MM.1S (cell line): Measurements from ENCODE around the gene ULK4.

Source experiments
- DNase-seq: peaks from one replicate; pipeline ENCODE4 v3.0.0-alpha.2; 2015
- H2AFZ ChIP-seq: fragments of 300-600 bp; sonication (generic); 2 replicates; pipeline ENCODE4 v1.6.0; 2016; ENCODE audit warnings: antibody characterized with exemption, low read length
- H3F3A ChIP-seq: fragments of 300-600 bp; sonication (generic); 2 replicates; pipeline ENCODE4 v1.6.1; 2016; ENCODE audit warnings: mild to moderate bottlenecking, antibody characterized with exemption, low read length, moderate library complexity, mixed read lengths; ENCODE audit not compliant: insufficient read depth
- H3K27ac ChIP-seq: fragments of 300-600 bp; sonication (generic); 2 replicates; pipeline ENCODE4 v1.5.1; 2016; ENCODE audit warnings: mild to moderate bottlenecking, low read length
- H3K27me3 ChIP-seq: fragments of 300-600 bp; sonication (generic); replicated peaks from 2 replicates; pipeline ENCODE4 v1.6.0; 2016; ENCODE audit warnings: low read length; ENCODE audit not compliant: insufficient read depth
- H3K36me3 ChIP-seq: fragments of 300-600 bp; sonication (generic); replicated peaks from 2 replicates; pipeline ENCODE4 v1.6.1; 2016; ENCODE audit warnings: mild to moderate bottlenecking, low read length, mixed read lengths; ENCODE audit not compliant: insufficient read depth
- H3K4me1 ChIP-seq: fragments of 300-600 bp; sonication (generic); 2 replicates; pipeline ENCODE4 v1.6.1; 2016; ENCODE audit warnings: low read length, mixed read lengths
- H3K4me2 ChIP-seq: fragments of 300-600 bp; sonication (generic); 2 replicates; pipeline ENCODE4 v1.6.0; 2016; ENCODE audit warnings: low read depth, low read length
- H3K4me3 ChIP-seq: fragments of 300-600 bp; sonication (generic); 2 replicates; pipeline ENCODE4 v1.5.1; 2016; ENCODE audit warnings: low read length, mixed read lengths
- H3K79me2 ChIP-seq: fragments of 300-600 bp; sonication (generic); 2 replicates; pipeline ENCODE4 v1.6.1; 2016; ENCODE audit warnings: mixed run types, low read length, mixed read lengths
- H3K9ac ChIP-seq: fragments of 300-600 bp; sonication (generic); 2 replicates; pipeline ENCODE4 v1.6.1; 2016; ENCODE audit warnings: low read length, mixed read lengths
- H3K9me2 ChIP-seq: fragments of 300-600 bp; sonication (generic); replicated peaks from 2 replicates; pipeline ENCODE4 v1.6.1; 2016; ENCODE audit warnings: mild to moderate bottlenecking, low read length, mixed read lengths; ENCODE audit not compliant: insufficient read depth
- H3K9me3 ChIP-seq: fragments of 300-600 bp; sonication (generic); replicated peaks from 2 replicates; pipeline ENCODE4 v1.6.1; 2016; ENCODE audit warnings: mild to moderate bottlenecking, low read length, mixed read lengths; ENCODE audit not compliant: insufficient read depth
- H4K20me1 ChIP-seq: fragments of 300-600 bp; sonication (generic); 2 replicates; pipeline ENCODE4 v1.6.1; 2016; ENCODE audit warnings: mild to moderate bottlenecking, low read length, moderate library complexity, mixed read lengths; ENCODE audit not compliant: insufficient read depth
- CTCF ChIP-seq: fragments of 300-600 bp; sonication (generic); IDR thresholded peaks from 2 replicates; pipeline ENCODE4 v1.5.1; 2016; ENCODE audit warnings: antibody characterized with exemption, low read length, mixed read lengths
- EZH2 ChIP-seq: fragments of 300-600 bp; sonication (generic); optimal IDR thresholded peaks from 2 replicates; pipeline ENCODE3; 2017; ENCODE audit warnings: low read depth, mild to moderate bottlenecking, antibody characterized with exemption, low read length, mixed read lengths
- EZH2phosphoT487 ChIP-seq: fragments of 300-600 bp; sonication (generic); IDR thresholded peaks from 2 replicates; pipeline ENCODE4 v1.6.1; 2018; ENCODE audit warnings: antibody characterized with exemption, low read length

ULK4 gene

GRCh38 chr3:41573591-41573990, 388.3 kb downstream of the ULK4 start:
- Histone ChIP-seq H3K36me3 (no peaks in the 10 kb centered on the region), H2AFZ (no peak overlapping the region)

GRCh38 chr3:41572092-41572491, 389.8 kb downstream of the ULK4 start:
- no peaks in the 10 kb centered on the region for H3K4me1 ChIP-seq
- no peak overlapping the region for H3K4me2 ChIP-seq
- no peaks in the 10 kb centered on the region for H4K20me1 ChIP-seq
- H3K9me3 ChIP-seq, result no peaks in the 10 kb centered on the region
- no peaks in the 10 kb centered on the region for H3K9me2 ChIP-seq
- no peak overlapping the region for H2AFZ ChIP-seq
- H3K27me3 ChIP-seq, result no peaks in the 10 kb centered on the region
- TF ChIP-seq CTCF (no peak), EZH2 (no peak), EZH2phosphoT487 (no peak)
- no peak overlapping the region for H3K9ac ChIP-seq
- H3K79me2 ChIP-seq, result no peaks in the 10 kb centered on the region
- H3K36me3 ChIP-seq, result no peaks in the 10 kb centered on the region
- no peak overlapping the region for H3K4me3 ChIP-seq
- no peak for DNase-seq
- no peaks in the 10 kb centered on the region for H3F3A ChIP-seq
- H3K27ac ChIP-seq, result no peak overlapping the region

More at GRCh38 chr3:41573591-41573990, 388.3 kb downstream of the ULK4 start:
- Histone ChIP-seq H3K27me3 (no peaks in the 10 kb centered on the region), H3K4me2 (no peak overlapping the region), H3K9me3 (no peaks in the 10 kb centered on the region), H3K27ac (no peak overlapping the region), H3K4me1 (no peaks in the 10 kb centered on the region), H3K9me2 (no peaks in the 10 kb centered on the region), H3K79me2 (no peaks in the 10 kb centered on the region), H3K9ac (no peak overlapping the region), H4K20me1 (no peaks in the 10 kb centered on the region), H3F3A (no peaks in the 10 kb centered on the region), H3K4me3 (no peak overlapping the region)
- no peak for DNase-seq
- TF ChIP-seq EZH2phosphoT487 (no peak), CTCF (no peak), EZH2 (no peak)

- Histone ChIP-seq H3K4me1 (no peaks in the 10 kb centered on the region), H3K36me3 (no peaks in the 10 kb centered on the region), H2AFZ (no peak overlapping the region), H4K20me1 (no peaks in the 10 kb centered on the region), H3K79me2 (no peaks in the 10 kb centered on the region), H3K4me2 (no peak overlapping the region), H3F3A (no peaks in the 10 kb centered on the region), H3K9me2 (no peaks in the 10 kb centered on the region), H3K9ac (no peak overlapping the region), H3K9me3 (no peaks in the 10 kb centered on the region), H3K4me3 (no peak overlapping the region), H3K27me3 (no peaks in the 10 kb centered on the region), H3K27ac (no peak overlapping the region)
- no peak for TF ChIP-seq EZH2phosphoT487
- DNase-seq, result no peak
Observed at GRCh38 chr3:41569632-41570305, 392.1 kb downstream of the ULK4 start.

GRCh38 chr3:41565948-41566514, 395.9 kb downstream of the ULK4 start:
- no peak for DNase-seq
- TF ChIP-seq EZH2 (no peak), CTCF (no peak), EZH2phosphoT487 (no peak)
- no peaks in the 10 kb centered on the region for H3K4me1 ChIP-seq
- H3K9ac ChIP-seq, result no peak overlapping the region
- no peaks in the 10 kb centered on the region for H3K9me2 ChIP-seq
- H3K36me3 ChIP-seq, result no peaks in the 10 kb centered on the region
- no peaks in the 10 kb centered on the region for H3K9me3 ChIP-seq
- H3F3A ChIP-seq, result no peaks in the 10 kb centered on the region
- H4K20me1 ChIP-seq, result no peaks in the 10 kb centered on the region
- no peak overlapping the region for H2AFZ ChIP-seq
- H3K27ac ChIP-seq, result no peak overlapping the region
- no peaks in the 10 kb centered on the region for H3K27me3 ChIP-seq
- no peak overlapping the region for H3K4me3 ChIP-seq
- no peaks in the 10 kb centered on the region for H3K79me2 ChIP-seq
- no peak overlapping the region for H3K4me2 ChIP-seq
